ENCODE data around the gene TTC7B. TPM values are rescaled to one million over a fixed set of nuclear protein-coding genes. Genes with fewer than 3 reads are reported as not detected.

TTC7B gene
- total RNA-seq, 1 experiment from 2014 or later, result 70.6 TPM

GRCh38 chr14:90649557-90650135 is 166.6 kb downstream of the TTC7B start:
- Histone ChIP-seq H3K27me3 (ENCODE audit: insufficient read depth, low read length) (no peaks in the 10 kb centered on the region), H3K4me2 (ENCODE audit: low read length) (no peak overlapping the region), H3K4me1 (ENCODE audit: control insufficient read depth in 1 of 2, insufficient read depth in 2 of 2, low read length in 2 of 2) (peaks cover 15 to 28% of the 10 kb centered on the region in 2 experiments), H3K79me2 (ENCODE audit: insufficient read depth, low read length) (no peaks in the 10 kb centered on the region), H4K20me1 (ENCODE audit: insufficient read depth) (no peaks in the 10 kb centered on the region; the same call in 1 of the 2 replicates), H3K9me2 (ENCODE audit: insufficient read depth) (no peaks in the 10 kb centered on the region), H3K9me3 (ENCODE audit: control insufficient read depth in 1 of 2, insufficient read depth in 1 of 2, low read depth in 1 of 2, low read length in 2 of 2) (no peaks in the 10 kb centered on the region), H2AFZ (ENCODE audit: low read depth, low read length, poor library complexity, severe bottlenecking) (no peak overlapping the region), H3K4me3 (replicated peaks in 1 of 2; ENCODE audit: low read depth in 1 of 2, low read length in 2 of 2) (no peak overlapping the region), H3K9ac (ENCODE audit: low read length) (no peak overlapping the region), H3K36me3 (ENCODE audit: control insufficient read depth in 1 of 2, insufficient read depth in 2 of 2, low read length in 2 of 2) (no peaks in the 10 kb centered on the region), H3K27ac (ENCODE audit: low read depth, low read length) (no peak overlapping the region)
- RAD21 ChIA-PET (ENCODE audit: low non-redundant PET in 1 of 2, low total read pairs in 2 of 2, uncharacterized antibody in 2 of 2, unreplicated experiment in 2 of 2), result no interaction called here
- TF ChIP-seq YY1 (IDR thresholded peaks at IDR 0.05; ENCODE audit: extremely low read depth, insufficient replicate concordance, low read depth, low read length) (no peak), EZH2 (IDR thresholded peaks at IDR 0.05) (no peak), EZH2phosphoT487 (IDR thresholded peaks at IDR 0.05; ENCODE audit: borderline replicate concordance) (no peak), EGR1 (IDR thresholded peaks at IDR 0.05; ENCODE audit: low read depth) (no peak), MAX (IDR thresholded peaks at IDR 0.05) (no peak), ELF1 (IDR thresholded peaks at IDR 0.05; ENCODE audit: borderline replicate concordance, low read depth) (no peak)
- CTCF ChIA-PET, result no interaction called here
- no peak for ATAC-seq
- BruUV-seq (replicated peaks), result no TSS peak
- intact Hi-C loops (cut with micrococcal nuclease), result no loop called here
- POLR2A ChIA-PET, result no interaction called here
- no peak for DNase-seq (ENCODE audit: low read depth, low spot score)

- Histone ChIP-seq H3K9ac (ENCODE audit: low read length) (no peak overlapping the region), H3K27me3 (ENCODE audit: insufficient read depth, low read length) (no peaks in the 10 kb centered on the region), H3K4me1 (ENCODE audit: control insufficient read depth in 1 of 2, insufficient read depth in 2 of 2, low read length in 2 of 2) (peaks cover 15 to 29% of the 10 kb centered on the region in 2 experiments), H3K27ac (ENCODE audit: low read depth, low read length) (no peak overlapping the region), H2AFZ (ENCODE audit: low read depth, low read length, poor library complexity, severe bottlenecking) (no peak overlapping the region), H4K20me1 (ENCODE audit: insufficient read depth) (no peaks in the 10 kb centered on the region; the same call in 1 of the 2 replicates), H3K36me3 (ENCODE audit: control insufficient read depth in 1 of 2, insufficient read depth in 2 of 2, low read length in 2 of 2) (no peaks in the 10 kb centered on the region), H3K79me2 (ENCODE audit: insufficient read depth, low read length) (no peaks in the 10 kb centered on the region), H3K9me2 (ENCODE audit: insufficient read depth) (no peaks in the 10 kb centered on the region), H3K4me3 (replicated peaks in 1 of 2; ENCODE audit: low read depth in 1 of 2, low read length in 2 of 2) (no peak overlapping the region), H3K9me3 (ENCODE audit: control insufficient read depth in 1 of 2, insufficient read depth in 1 of 2, low read depth in 1 of 2, low read length in 2 of 2) (no peaks in the 10 kb centered on the region), H3K4me2 (ENCODE audit: low read length) (no peak overlapping the region)
- ChIA-PET RAD21 (ENCODE audit: low non-redundant PET in 1 of 2, low total read pairs in 2 of 2, uncharacterized antibody in 2 of 2, unreplicated experiment in 2 of 2) (no interaction called here), CTCF (no interaction called here), POLR2A (no interaction called here)
- intact Hi-C loops (cut with micrococcal nuclease), result no loop called here
- DNase-seq (ENCODE audit: low read depth, low spot score), result no peak
- TF ChIP-seq ZFX (IDR thresholded peaks at IDR 0.05), result no peak
- no peak for ATAC-seq
- no TSS peak for BruUV-seq (replicated peaks)
These were observed 167.1 kb downstream of the TTC7B start for GRCh38 chr14:90649083-90649482.
